ENCODE measurements around the gene SDHAF3.
A peak's percentile ranks its signal among the peaks of the same experiment; 100 is the strongest.

The SDHAF3 gene

GRCh38 chr7:97117372-97118188, at the start of gene SDHAF3 (continued):
- TF ChIP-seq ZBTB6 (tag by site-specific recombination; IDR thresholded peaks at IDR 0.05) (peak; percentile 59; the same call in 1 of the 2 replicates), ZNF366 (tag by site-specific recombination; conservative IDR thresholded peaks at IDR 0.05) (peak; percentile 62; the same call in 1 of the 2 replicates), ZNF391 (tag by site-specific recombination; IDR thresholded peaks at IDR 0.05; ENCODE audit: borderline replicate concordance, low read depth) (no peak), ZNF561 (tag by site-specific recombination; IDR thresholded peaks at IDR 0.05; ENCODE audit: borderline replicate concordance) (peak; percentile 95), ZNF701 (tag by site-specific recombination; IDR thresholded peaks at IDR 0.05) (no peak), ZNF10 (tag by site-specific recombination; IDR thresholded peaks at IDR 0.05) (no peak), ZNF658 (tag by site-specific recombination; IDR thresholded peaks at IDR 0.05) (no peak), ZNF623 (tag by site-specific recombination; IDR thresholded peaks at IDR 0.05) (no peak), PRDM1 (tag by site-specific recombination; IDR thresholded peaks at IDR 0.05) (no peak), ZNF174 (tag by site-specific recombination; IDR thresholded peaks at IDR 0.05) (no peak), REPIN1 (tag by site-specific recombination; IDR thresholded peaks at IDR 0.05; ENCODE audit: low read depth) (no peak), ZNF624 (tag by site-specific recombination; IDR thresholded peaks at IDR 0.05) (no peak), SALL2 (tag by site-specific recombination; IDR thresholded peaks at IDR 0.05; ENCODE audit: borderline replicate concordance) (no peak), PRDM10 (tag by site-specific recombination; IDR thresholded peaks at IDR 0.05) (peak; percentile 75), ZNF792 (tag by site-specific recombination; IDR thresholded peaks at IDR 0.05) (no peak), PRDM6 (tag by site-specific recombination; IDR thresholded peaks at IDR 0.05) (no peak), KLF16 (tag by site-specific recombination; IDR thresholded peaks at IDR 0.05) (peak; percentile 98), ZNF600 (tag by site-specific recombination; IDR thresholded peaks at IDR 0.05) (peak; percentile 88), ZBTB26 (tag by site-specific recombination; optimal IDR thresholded peaks at IDR 0.05) (peak; percentile 96), KLF9 (tag by site-specific recombination; IDR thresholded peaks at IDR 0.05; ENCODE audit: low read depth) (peak; percentile 98), ZNF202 (tag by site-specific recombination; IDR thresholded peaks at IDR 0.05; ENCODE audit: borderline replicate concordance) (no peak), EGR2 (tag by site-specific recombination; IDR thresholded peaks at IDR 0.05; ENCODE audit: low read depth) (peak; percentile 55), ZFHX2 (tag by site-specific recombination; conservative IDR thresholded peaks at IDR 0.05) (peak; percentile 49; the same call in 1 of the 2 replicates), ZNF248 (tag by site-specific recombination; IDR thresholded peaks at IDR 0.05) (no peak), ZNF132 (tag by site-specific recombination; IDR thresholded peaks at IDR 0.05; ENCODE audit: borderline replicate concordance) (no peak), ZSCAN5A (tag by site-specific recombination; IDR thresholded peaks at IDR 0.05) (peak; percentile 86; the same call in 1 of the 2 replicates), ZFP41 (tag by site-specific recombination; IDR thresholded peaks at IDR 0.05; ENCODE audit: borderline replicate concordance) (no peak), ELK4 (IDR thresholded peaks at IDR 0.05; ENCODE audit: borderline replicate concordance, low read depth, low read length) (no peak; the same call in 1 of the 2 replicates), OVOL3 (tag by site-specific recombination; IDR thresholded peaks at IDR 0.05) (0 out of 2 replicates have a peak, but pooled peaks have one; percentile 42)

All from HEK293 (cell line).